Bronchial epithelial cell (primary cell): Measurements from ENCODE around the gene HSPA9. TPM values are rescaled to one million over a fixed set of nuclear protein-coding genes. Genes with fewer than 3 reads are reported as not detected.

Source experiments
- DNase-seq: peaks from one replicate; pipeline ENCODE4 v3.0.0-alpha.2; 2010; ENCODE audit warnings: low read depth
- FAIRE-seq: peaks from 2 replicates; lab custom pipeline; 2011; peaks lifted over from hg19 to GRCh38; lab: Jason Lieb, UNC
- H3K27me3 ChIP-seq: 2 replicates; pipeline ENCODE4 v1.5.1; 2011; ENCODE audit warnings: low read length; ENCODE audit not compliant: control insufficient read depth, insufficient read depth
- H3K36me3 ChIP-seq: 2 replicates; pipeline ENCODE4 v1.5.1; 2011; ENCODE audit warnings: low read length; ENCODE audit not compliant: control insufficient read depth, insufficient read depth
- H3K4me3 ChIP-seq: 2 replicates; pipeline ENCODE4 v1.5.1; 2011; ENCODE audit warnings: mild to moderate bottlenecking, low read depth, low read length, control low read depth
- CTCF ChIP-seq: IDR thresholded peaks from 2 replicates; pipeline ENCODE4 v1.5.1; 2011; ENCODE audit warnings: mild to moderate bottlenecking, moderate library complexity, low read length, control low read depth, inconsistent platforms; ENCODE audit not compliant: insufficient read depth, severe bottlenecking
- total RNA-seq: library from RNA; depleted of rRNA; stranded (reverse); fragments of >200 nt; gene quantifications from 2 replicates; pipeline ENCODE4 v1.2.1, GENCODE V29; 2014

Gene HSPA9
- total RNA-seq: 820 and 1,205 TPM in 2 replicates

DNA sequence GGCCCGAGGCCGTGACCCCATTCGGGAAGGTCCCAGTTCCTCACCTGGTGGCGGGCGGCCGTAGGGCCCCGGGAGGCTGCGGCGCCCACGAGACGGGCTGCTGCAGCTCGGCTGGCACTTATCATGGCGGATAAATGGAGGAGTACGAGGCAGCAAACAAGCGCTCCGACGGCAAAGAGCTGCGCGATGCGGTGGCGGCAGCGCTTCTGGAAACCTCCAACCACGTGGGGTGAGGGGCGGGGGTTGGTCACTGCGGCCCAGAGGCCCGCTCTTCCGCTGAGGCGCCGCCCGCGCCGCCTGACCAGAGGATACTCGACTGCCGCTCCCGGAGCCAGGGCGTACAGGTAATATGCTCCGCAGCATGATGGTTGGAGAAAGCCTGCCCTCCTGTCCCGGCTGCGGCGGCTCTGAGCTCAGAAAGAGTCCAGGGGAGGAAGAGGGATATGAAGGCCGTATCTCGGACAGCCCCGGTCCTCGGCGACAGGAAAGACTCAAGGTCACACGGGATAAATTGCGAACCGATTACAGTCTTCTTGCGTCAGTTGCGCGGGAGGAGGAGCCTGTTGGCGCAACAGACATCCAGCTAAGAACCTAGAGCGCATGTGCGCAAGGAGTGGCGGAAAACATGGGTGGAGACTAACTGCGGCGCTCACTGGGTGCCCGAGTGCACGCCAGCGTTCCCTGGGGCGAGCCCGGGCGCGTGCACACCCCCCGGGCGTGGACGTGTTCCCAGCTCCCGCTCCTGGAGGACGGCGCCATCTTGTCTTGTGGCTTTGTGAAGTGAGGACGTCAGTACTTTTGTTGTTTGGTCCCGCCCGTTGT lies at the start of gene HSPA9:
HSPA9 (minus strand) TSS at position 208 of the 822 bp plus-strand sequence; CDS start at position 125, 83 bp downstream.
- Histone ChIP-seq H3K27me3 (no peaks in the 10 kb centered on the region), H3K4me3 (peak within 1 kb of the TSS; percentile 63), H3K36me3 (peaks cover 14% of the 10 kb centered on the region)
- FAIRE-seq (peak; percentile 72), DNase-seq (peak; percentile 99)
- peak; percentile 3 for TF ChIP-seq CTCF

DNA sequence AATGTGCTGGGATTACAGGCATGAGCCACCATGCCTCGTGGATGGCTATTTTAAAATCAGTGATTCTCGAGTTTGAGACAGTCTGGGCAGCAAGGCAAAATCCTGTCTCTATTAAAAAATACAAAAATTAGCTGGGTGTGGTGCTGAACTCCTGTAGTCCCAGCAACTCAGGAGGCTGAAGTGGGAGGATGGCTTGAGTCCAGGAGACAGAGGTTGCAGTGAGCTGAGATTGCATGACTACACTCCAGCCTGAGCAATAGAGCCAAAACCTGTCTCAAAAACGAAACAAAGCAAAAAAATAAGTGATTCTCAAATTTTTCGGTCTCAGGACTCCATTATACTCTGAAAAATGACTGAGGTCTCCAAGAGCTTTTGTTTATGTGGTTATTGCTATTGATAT lies 47.9 kb upstream of the HSPA9 start:
- no peaks in the 10 kb centered on the region for H3K36me3 ChIP-seq
- DNase-seq: no peak
- TF ChIP-seq CTCF: no peak
- no peak overlapping the region for H3K4me3 ChIP-seq
- H3K27me3 ChIP-seq: no peaks in the 10 kb centered on the region
- FAIRE-seq: no peak

DNA sequence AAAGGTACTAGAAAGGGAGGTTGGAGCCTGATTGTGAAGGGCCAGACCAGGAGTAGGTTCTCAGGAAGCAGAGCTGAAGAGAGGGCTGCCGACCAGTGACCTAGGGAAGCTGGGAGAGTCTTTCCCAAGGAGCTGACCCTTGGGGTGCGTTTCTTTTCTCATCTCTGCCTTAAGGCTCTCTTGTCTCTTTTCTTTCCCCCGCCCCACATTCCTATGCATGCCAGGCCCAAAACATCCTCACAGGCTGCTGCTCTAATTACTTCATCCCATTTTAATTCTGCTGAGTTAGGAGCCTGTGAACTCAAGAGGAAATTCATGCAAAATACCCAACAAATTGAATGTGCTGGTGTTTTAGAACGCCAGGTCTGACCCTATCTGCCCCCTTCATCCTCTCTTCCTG lies 46.9 kb upstream of the HSPA9 start:
- no peaks in the 10 kb centered on the region for H3K36me3 ChIP-seq
- DNase-seq (no peak), FAIRE-seq (no peak)
- no peaks in the 10 kb centered on the region for H3K27me3 ChIP-seq
- TF ChIP-seq CTCF: no peak
- H3K4me3 ChIP-seq: no peak overlapping the region

GRCh38 chr5:138620663-138621224 lies 45.5 kb upstream of the HSPA9 start:
- TF ChIP-seq CTCF: no peak
- H3K27me3 ChIP-seq: no peaks in the 10 kb centered on the region
- FAIRE-seq (no peak), DNase-seq (no peak)
- no peak overlapping the region for H3K4me3 ChIP-seq
- H3K36me3 ChIP-seq: no peaks in the 10 kb centered on the region

DNA sequence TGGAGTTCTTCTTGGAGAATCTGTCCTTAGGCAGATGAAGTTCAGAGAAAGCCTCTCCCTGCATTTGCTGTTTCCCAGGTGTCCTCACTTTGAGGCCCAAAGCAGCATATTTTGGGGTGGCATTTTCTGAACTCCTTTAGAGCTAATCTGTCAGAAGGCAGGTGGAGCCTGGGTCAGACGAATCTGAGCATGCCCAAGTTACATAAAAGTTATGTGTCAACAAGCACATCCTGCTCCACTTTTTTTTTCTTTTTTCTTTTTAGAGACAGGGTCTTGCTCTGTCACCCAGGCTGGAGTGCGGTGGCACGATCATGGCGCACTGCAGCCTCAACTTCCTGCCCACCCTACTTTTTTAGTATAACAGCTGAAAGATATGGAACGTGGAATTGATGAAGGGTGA lies 41.3 kb upstream of the HSPA9 start:
- DNase-seq (peak; percentile 65), FAIRE-seq (no peak)
- no peaks in the 10 kb centered on the region for H3K36me3 ChIP-seq
- no peak for TF ChIP-seq CTCF
- H3K27me3 ChIP-seq: no peaks in the 10 kb centered on the region
- no peak overlapping the region for H3K4me3 ChIP-seq
